ENCODE measurements around the gene ZSCAN2. TPM values are rescaled to one million over a fixed set of nuclear protein-coding genes. Genes with fewer than 3 reads are reported as not detected.
A peak's percentile ranks its signal among the peaks of the same experiment; 100 is the strongest.

The ZSCAN2 gene
- total and polyA plus RNA-seq, 2 of the 8 experiments (the other 6 are each of a cell fraction or from before 2014, with no cell fraction given) = 23.6 to 52.4 TPM

GRCh38 chr15:84600687-84601554, at the start of gene ZSCAN2 (continued):
- TF ChIP-seq TAF1 (IDR thresholded peaks at IDR 0.05; ENCODE audit: low read depth, low read length) (peak; percentile 73), EZH2 (IDR thresholded peaks at IDR 0.05; ENCODE audit: low read depth, low read length, severe bottlenecking) (no peak), RFX5 (IDR thresholded peaks at IDR 0.05; ENCODE audit: borderline replicate concordance, low read depth, low read length) (no peak), POU5F1 (IDR thresholded peaks at IDR 0.05; ENCODE audit: low read depth, low read length) (no peak), MAFK (IDR thresholded peaks at IDR 0.05; ENCODE audit: low read depth, low read length) (peak; percentile 47; the same call in 1 of the 2 replicates), ASH2L (IDR thresholded peaks at IDR 0.05; ENCODE audit: low read length) (peak; percentile 96), KDM5A (IDR thresholded peaks at IDR 0.05; ENCODE audit: low read length) (no peak), MAX (IDR thresholded peaks at IDR 0.05) (peak; percentile 62), PHF8 (conservative IDR thresholded peaks at IDR 0.05; ENCODE audit: low read depth, low read length) (peak; percentile 83), FOSL1 (IDR thresholded peaks at IDR 0.05; ENCODE audit: insufficient read depth, low read depth, low read length) (no peak), POLR2AphosphoS5 (IDR thresholded peaks at IDR 0.05; ENCODE audit: low read depth, low read length) (peak; percentile 51), SAP30 (IDR thresholded peaks at IDR 0.05; ENCODE audit: insufficient read depth, insufficient replicate concordance, low read length) (peak; percentile 59), SP1 (IDR thresholded peaks at IDR 0.05; ENCODE audit: low read depth, low read length) (peak; percentile 47; the same call in 1 of the 2 replicates), YY1 (IDR thresholded peaks at IDR 0.05; ENCODE audit: low read depth, low read length) (0 out of 2 replicates have a peak, but pooled peaks have one; percentile 5), E2F6 (IDR thresholded peaks at IDR 0.05) (peak; percentile 61; the same call in 1 of the 2 replicates), SIN3A (conservative IDR thresholded peaks at IDR 0.05 in 1 of 2, IDR thresholded peaks at IDR 0.05 in 1 of 2; ENCODE audit: low read depth in 1 of 2, low read length in 2 of 2) (peak in 1 of 2 experiments; percentile 66; a peak in 1 of 4 replicates), RBBP5 (IDR thresholded peaks at IDR 0.05; ENCODE audit: borderline replicate concordance, low read depth, low read length) (peak; percentile 98), SIX5 (IDR thresholded peaks at IDR 0.05; ENCODE audit: low read depth, low read length) (peak; percentile 50)

Measured in H1 (cell line).